Body of pancreas (tissue), 4 donors: ENCODE data around the gene PTPRM. TPM values are rescaled to one million over a fixed set of nuclear protein-coding genes. Genes with fewer than 3 reads are reported as not detected.

ENCODE experiments used
- ATAC-seq: fragments of 150-250 bp; one replicate; pipeline ENCODE4 v1.9.1; 2016
- DNase-seq, 4 donors: peaks; one replicate each; pipeline ENCODE4 v3.0.0-alpha.2; 2019
- H3K27ac ChIP-seq, 4 donors: fragments of 200-600 bp; sonication (generic); 1 replicate in 3 of 4; 2 replicates in 1 of 4; pipeline versions ENCODE4 v1.5.1 to v1.6.1; 2016 to 2019; ENCODE audit warnings: mild to moderate bottlenecking in 1 of 4, mixed read lengths in 1 of 4, moderate library complexity in 1 of 4
- H3K27me3 ChIP-seq, 2 donors: fragments of 200-600 bp; sonication (generic); one replicate each; pipeline ENCODE4 v1.6.0; 2016; ENCODE audit warnings: mild to moderate bottlenecking in 1 of 2
- H3K36me3 ChIP-seq, 2 donors: fragments of 200-600 bp; sonication (generic); replicated peaks in 1 of 2; 2 replicates each; pipeline ENCODE4 v1.5.1; 2016; ENCODE audit warnings: low read depth in 2 of 2; ENCODE audit not compliant: insufficient read depth in 1 of 2
- H3K4me1 ChIP-seq: fragments of 200-600 bp; sonication (generic); one replicate; pipeline ENCODE4 v1.6.0; 2016
- H3K4me3 ChIP-seq, 2 donors: fragments of 200-600 bp; sonication (generic); 1 replicate in 1 of 2; 2 replicates in 1 of 2; pipeline ENCODE4 v1.5.1; 2016 to 2019
- H3K9me3 ChIP-seq, 3 donors: fragments of 200-600 bp; sonication (generic); 1 replicate in 2 of 3; 2 replicates in 1 of 3; pipeline ENCODE4 v1.5.1; 2016
- POLR2A ChIP-seq, 3 donors: fragments of 450-650 bp; IDR thresholded peaks; one replicate each; pipeline ENCODE4 v1.6.1; 2016; ENCODE audit warnings: antibody characterized with exemption in 3 of 3, mild to moderate bottlenecking in 2 of 3
- WGBS, 2 donors: methylation state at CpG; one replicate each; pipeline ENCODE4 v1.1.5; 2017; 5-methylcytosine and 5-hydroxymethylcytosine counted together
- intact Hi-C: fragments of 100-400 bp; cut with DNase I; formaldehyde crosslinking; loops from one replicate; pipeline ENCODE4 v1.15.1; 2023
- total RNA-seq, 2 donors: library from RNA; depleted of rRNA; stranded (reverse); fragments of >200 nt; gene quantifications; one replicate each; pipeline ENCODE4 v1.1.0, GENCODE V29; 2016
- TF ChIP-seq, protein P1 (sequence below), 7 experiments: fragments of 450-650 bp in 4 of 7; fragments of 200-600 bp in 3 of 7; sonication (generic) in 3 of 7; IDR thresholded peaks; one replicate each; pipeline ENCODE4 v1.5.1; 2016 to 2019; ENCODE audit warnings: antibody characterized with exemption in 7 of 7

The PTPRM gene
- total RNA-seq, 2 donors from 2014 or later: 38.2 to 48.0 TPM

GRCh38 chr18:8379187-8379941 lies 812.2 kb downstream of the PTPRM start:
- Histone ChIP-seq H3K4me3 (no peak overlapping the region), H3K36me3 (peaks cover 0 to 9% of the 10 kb centered on the region in 2 donors), H3K27ac (no peak overlapping the region), H3K27me3 (no peaks in the 10 kb centered on the region), H3K9me3 (no peaks in the 10 kb centered on the region), H3K4me1 (no peaks in the 10 kb centered on the region)
- DNase-seq (no peak), ATAC-seq (no peak)
- WGBS, 2 donors: 95 to 96% methylated on average over 19 of the region's 19 CpGs
- intact Hi-C loops: no loop called here
- TF ChIP-seq, protein P1, sequence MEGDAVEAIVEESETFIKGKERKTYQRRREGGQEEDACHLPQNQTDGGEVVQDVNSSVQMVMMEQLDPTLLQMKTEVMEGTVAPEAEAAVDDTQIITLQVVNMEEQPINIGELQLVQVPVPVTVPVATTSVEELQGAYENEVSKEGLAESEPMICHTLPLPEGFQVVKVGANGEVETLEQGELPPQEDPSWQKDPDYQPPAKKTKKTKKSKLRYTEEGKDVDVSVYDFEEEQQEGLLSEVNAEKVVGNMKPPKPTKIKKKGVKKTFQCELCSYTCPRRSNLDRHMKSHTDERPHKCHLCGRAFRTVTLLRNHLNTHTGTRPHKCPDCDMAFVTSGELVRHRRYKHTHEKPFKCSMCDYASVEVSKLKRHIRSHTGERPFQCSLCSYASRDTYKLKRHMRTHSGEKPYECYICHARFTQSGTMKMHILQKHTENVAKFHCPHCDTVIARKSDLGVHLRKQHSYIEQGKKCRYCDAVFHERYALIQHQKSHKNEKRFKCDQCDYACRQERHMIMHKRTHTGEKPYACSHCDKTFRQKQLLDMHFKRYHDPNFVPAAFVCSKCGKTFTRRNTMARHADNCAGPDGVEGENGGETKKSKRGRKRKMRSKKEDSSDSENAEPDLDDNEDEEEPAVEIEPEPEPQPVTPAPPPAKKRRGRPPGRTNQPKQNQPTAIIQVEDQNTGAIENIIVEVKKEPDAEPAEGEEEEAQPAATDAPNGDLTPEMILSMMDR (IDR thresholded peaks at IDR 0.05): no peak
- TF ChIP-seq POLR2A (IDR thresholded peaks at IDR 0.05): no peak

GRCh38 chr18:8380006-8380405 lies 812.9 kb downstream of the PTPRM start:
- Histone ChIP-seq H3K4me3 (no peak overlapping the region), H3K27ac (no peak overlapping the region), H3K27me3 (no peaks in the 10 kb centered on the region), H3K36me3 (peaks cover 0 to 10% of the 10 kb centered on the region in 2 donors), H3K9me3 (no peaks in the 10 kb centered on the region), H3K4me1 (no peaks in the 10 kb centered on the region)
- ATAC-seq: no peak
- TF ChIP-seq, protein P1 (IDR thresholded peaks at IDR 0.05): no peak
- TF ChIP-seq POLR2A (IDR thresholded peaks at IDR 0.05): no peak
- DNase-seq: no peak
- intact Hi-C loops: no loop called here
- WGBS, 2 donors: 91 to 93% methylated on average over 2 of the region's 2 CpGs

DNA sequence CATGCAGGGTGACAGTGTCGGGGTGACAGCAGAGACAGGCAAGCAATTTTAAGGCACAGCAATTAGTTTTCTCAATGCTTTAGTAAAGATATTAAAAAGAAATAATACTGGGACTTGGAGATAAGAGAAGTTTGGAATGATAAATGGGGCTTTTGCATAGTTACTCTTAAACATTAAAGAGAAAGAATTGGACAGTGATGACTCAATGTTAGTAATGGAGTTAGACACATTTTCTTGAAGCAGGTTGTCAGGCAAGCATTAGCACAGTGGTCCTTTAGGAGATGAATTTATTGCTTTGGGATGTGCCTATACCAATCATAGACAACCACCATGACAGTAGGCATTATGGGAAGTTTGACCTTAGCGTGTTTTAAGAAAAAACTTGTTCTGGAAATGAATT lies 813.8 kb downstream of the PTPRM start:
- intact Hi-C loops: no loop called here

DNA sequence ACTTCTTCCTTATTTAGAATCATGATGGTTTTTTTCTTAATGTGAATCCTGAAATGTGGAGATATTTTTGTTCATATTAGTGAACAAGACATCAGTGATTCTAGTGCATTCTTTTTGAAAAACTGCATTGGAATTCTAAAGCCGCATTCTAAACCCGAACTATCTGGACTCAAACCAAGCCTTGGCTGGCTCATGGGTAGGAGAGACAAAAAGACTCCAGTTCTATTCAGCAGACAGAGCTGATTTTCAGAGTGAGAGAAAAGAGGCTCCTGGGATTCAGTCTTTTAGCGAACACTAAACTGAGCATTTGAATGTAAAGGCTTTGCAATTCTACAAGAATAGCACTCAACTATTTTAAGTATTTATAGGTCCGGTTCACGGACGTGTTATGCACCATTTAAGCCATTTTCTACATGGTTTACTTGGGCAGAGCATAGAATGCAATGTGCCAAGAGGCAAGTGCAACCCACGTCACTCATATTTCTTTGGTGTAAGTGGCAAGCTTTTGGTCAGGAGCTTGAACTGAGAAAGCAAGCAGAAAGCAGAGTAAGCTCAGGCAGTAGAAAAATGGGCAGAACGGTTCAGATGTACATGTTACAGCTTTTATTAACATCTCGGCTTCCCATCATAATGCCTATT lies 814.8 kb downstream of the PTPRM start:
- no peak for ATAC-seq
- no peak for TF ChIP-seq POLR2A (IDR thresholded peaks at IDR 0.05)
- intact Hi-C loops: no loop called here
- no peak overlapping the region for H3K4me3 ChIP-seq
- H3K36me3 ChIP-seq: peaks cover 0 to 10% of the 10 kb centered on the region in 2 donors
- WGBS, 2 donors: 89% methylated on average over 9 of the region's 9 CpGs
- no peak for DNase-seq
- no peaks in the 10 kb centered on the region for H3K4me1 ChIP-seq
- no peaks in the 10 kb centered on the region for H3K27me3 ChIP-seq
- no peaks in the 10 kb centered on the region for H3K9me3 ChIP-seq
- H3K27ac ChIP-seq: no peak overlapping the region

More for the DNA sequence above, 813.8 kb downstream of the PTPRM start:
- Histone ChIP-seq H3K27me3 (no peaks in the 10 kb centered on the region), H3K4me1 (no peaks in the 10 kb centered on the region), H3K36me3 (peaks cover 0 to 10% of the 10 kb centered on the region in 2 donors), H3K27ac (no peak overlapping the region), H3K4me3 (no peak overlapping the region), H3K9me3 (no peaks in the 10 kb centered on the region)
- TF ChIP-seq, protein P1 (IDR thresholded peaks at IDR 0.05): no peak
- TF ChIP-seq POLR2A (IDR thresholded peaks at IDR 0.05): no peak
- WGBS, 2 donors: 92 to 95% methylated on average over 2 of the region's 2 CpGs
- DNase-seq: no peak
- ATAC-seq: no peak

DNA sequence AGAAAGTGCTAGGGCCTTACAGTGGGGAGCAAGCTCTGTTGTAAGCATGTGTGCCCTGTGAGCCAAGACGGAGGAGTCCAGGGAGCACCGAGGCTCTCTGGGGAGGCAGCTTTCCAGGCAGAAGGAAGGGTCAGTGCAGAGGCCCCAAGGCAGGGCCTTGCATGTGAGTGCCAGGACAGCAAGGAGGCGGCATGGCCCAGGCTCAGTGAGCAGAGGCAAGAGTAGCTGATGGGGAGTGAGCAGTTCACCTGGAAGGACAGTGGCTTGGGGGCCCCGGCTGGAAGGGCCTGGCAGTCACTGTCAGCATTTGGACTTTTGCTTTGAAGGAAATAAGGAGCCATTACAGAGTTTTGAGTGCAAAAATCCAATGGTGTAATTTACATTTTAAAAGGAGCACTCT lies 818.3 kb downstream of the PTPRM start:
- intact Hi-C loops: no loop called here
- TF ChIP-seq POLR2A (IDR thresholded peaks at IDR 0.05): no peak
- TF ChIP-seq, protein P1 (IDR thresholded peaks at IDR 0.05): no peak
- Histone ChIP-seq H3K36me3 (peaks cover 0 to 3% of the 10 kb centered on the region in 2 donors), H3K4me3 (no peak overlapping the region), H3K9me3 (no peaks in the 10 kb centered on the region), H3K27me3 (no peaks in the 10 kb centered on the region), H3K4me1 (no peaks in the 10 kb centered on the region), H3K27ac (no peak overlapping the region)
- WGBS, 2 donors: 90 to 100% methylated on average over 4 of the region's 4 CpGs
- ATAC-seq: no peak
- DNase-seq: no peak
